HCT116 (cell line): Measurements from ENCODE around the gene KLHDC7B. TPM values are rescaled to one million over a fixed set of nuclear protein-coding genes. Genes with fewer than 3 reads are reported as not detected.

ENCODE experiments used
- ATAC-seq: fragments of 200-7000 bp; cut with Tn5 transposase; 2 replicates; pipeline ENCODE4 v1.9.1; 2020; ENCODE audit warnings: mild to moderate bottlenecking, moderate library complexity
- BruUV-seq: library from RNA; stranded (reverse); fragments of 400-500 nt; replicated peaks from 2 replicates; lab custom pipeline; 2021; lab: Mats Ljungman, UMichigan
- CTCF ChIA-PET: fragments of 300-600 bp; sonication (Branson Sonifier 250); formaldehyde crosslinking; loops from one replicate; lab custom pipeline; 2021; ENCODE audit warnings: antibody characterized with exemption; lab: Charles Lee
- POLR2A ChIA-PET: fragments of 300-600, 350-600 bp; sonication (Branson Sonifier 250); formaldehyde crosslinking; loops from one replicate; lab custom pipeline; 2021; ENCODE audit warnings: antibody characterized with exemption; lab: Charles Lee
- RAD21 ChIA-PET, 2 experiments: fragments of 300-600 bp; sonication (Branson Sonifier 250); formaldehyde crosslinking; loops; one replicate each; lab custom pipeline; 2023; ENCODE audit warnings: low total read pairs in 2 of 2; ENCODE audit not compliant: uncharacterized antibody in 2 of 2, unreplicated experiment in 2 of 2, low non-redundant PET in 1 of 2; lab: Charles Lee
- DNase-seq: peaks from one replicate; pipeline ENCODE4 v3.0.0-alpha.2; 2010; ENCODE audit warnings: low read depth, low spot score
- H2AFZ ChIP-seq: fragments of 200-600 bp; shearing (Covaris generic), sonication (generic); 2 replicates; pipeline ENCODE4 v1.6.1; 2017; ENCODE audit warnings: low read depth, mixed run types, mixed read lengths, antibody characterized with exemption, low read length; ENCODE audit not compliant: poor library complexity, severe bottlenecking
- H3K27ac ChIP-seq: 2 replicates; pipeline ENCODE4 v1.5.1; 2012; ENCODE audit warnings: low read depth, low read length
- H3K27me3 ChIP-seq: fragments of 200-600 bp; sonication (generic); 2 replicates; pipeline ENCODE4 v1.6.1; 2016; ENCODE audit warnings: mixed run types, low read length, mixed read lengths; ENCODE audit not compliant: insufficient read depth
- H3K36me3 ChIP-seq, 2 experiments: fragments of 200-500 bp in 1 of 2; fragments of 200-600 bp in 1 of 2; sonication (Bioruptor generic) in 1 of 2; sonication (generic) in 1 of 2; 2 replicates each; pipeline versions ENCODE4 v1.5.1 to v1.6.1; 2014 to 2016; ENCODE audit warnings: low read length in 2 of 2, inconsistent platforms in 1 of 2, mixed read lengths in 1 of 2, mixed run types in 1 of 2; ENCODE audit not compliant: insufficient read depth in 2 of 2, control insufficient read depth in 1 of 2
- H3K4me1 ChIP-seq, 2 experiments: fragments of 200-600 bp in 1 of 2; sonication (generic) in 1 of 2; 2 replicates each; pipeline versions ENCODE4 v1.5.1 to v1.6.1; 2012 to 2017; ENCODE audit warnings: low read length in 2 of 2, inconsistent platforms in 1 of 2, mild to moderate bottlenecking in 1 of 2, mixed read lengths in 1 of 2, mixed run types in 1 of 2, moderate library complexity in 1 of 2; ENCODE audit not compliant: insufficient read depth in 2 of 2, control insufficient read depth in 1 of 2
- H3K4me2 ChIP-seq: fragments of 200-600 bp; sonication (generic); 2 replicates; pipeline ENCODE4 v1.6.1; 2017; ENCODE audit warnings: mixed run types, low read length, mixed read lengths
- H3K4me3 ChIP-seq, 2 experiments: fragments of 200-600 bp in 1 of 2; sonication (generic) in 1 of 2; replicated peaks in 1 of 2; 2 replicates each; pipeline ENCODE4 v1.5.1; 2011 to 2016; ENCODE audit warnings: low read length in 2 of 2, control low read depth in 1 of 2, low read depth in 1 of 2, mild to moderate bottlenecking in 1 of 2, mixed read lengths in 1 of 2, mixed run types in 1 of 2
- H3K79me2 ChIP-seq: fragments of 200-600 bp; sonication (generic); 2 replicates; pipeline ENCODE4 v1.6.1; 2017; ENCODE audit warnings: mild to moderate bottlenecking, mixed run types, low read length, moderate library complexity, mixed read lengths; ENCODE audit not compliant: insufficient read depth
- H3K9ac ChIP-seq: fragments of 200-600 bp; sonication (generic); 2 replicates; pipeline ENCODE4 v1.6.1; 2016; ENCODE audit warnings: low read length, mixed read lengths
- H3K9me2 ChIP-seq: fragments of 200-600 bp; sonication (generic), shearing (Covaris generic); 2 replicates; pipeline ENCODE4 v1.6.1; 2017; ENCODE audit warnings: mixed run types, mild to moderate bottlenecking, moderate library complexity; ENCODE audit not compliant: insufficient read depth
- H3K9me3 ChIP-seq, 2 experiments: fragments of 200-500 bp in 1 of 2; fragments of 200-600 bp in 1 of 2; sonication (Bioruptor generic) in 1 of 2; sonication (generic) in 1 of 2; 2 replicates each; pipeline ENCODE4 v1.6.1; 2014 to 2017; ENCODE audit warnings: low read length in 2 of 2, mixed read lengths in 2 of 2, inconsistent platforms in 1 of 2, low read depth in 1 of 2, mild to moderate bottlenecking in 1 of 2, mixed run types in 1 of 2, moderate library complexity in 1 of 2; ENCODE audit not compliant: control insufficient read depth in 1 of 2, insufficient read depth in 1 of 2
- H4K20me1 ChIP-seq: fragments of 200-600 bp; sonication (generic), shearing (Covaris generic); 2 replicates; pipeline ENCODE4 v1.6.1; 2017; ENCODE audit warnings: mixed run types, mild to moderate bottlenecking, moderate library complexity; ENCODE audit not compliant: insufficient read depth
- CBX3 ChIP-seq: IDR thresholded peaks from 2 replicates; pipeline ENCODE4 v1.6.1; 2012; ENCODE audit warnings: low read depth
- CEBPB ChIP-seq: IDR thresholded peaks from 2 replicates; pipeline ENCODE4 v1.6.1; 2012; ENCODE audit warnings: low read depth
- EGR1 ChIP-seq: IDR thresholded peaks from 2 replicates; pipeline ENCODE4 v1.6.1; 2012; ENCODE audit warnings: low read depth
- ELF1 ChIP-seq: IDR thresholded peaks from 2 replicates; pipeline ENCODE4 v1.6.1; 2012; ENCODE audit warnings: low read depth, borderline replicate concordance
- EZH2 ChIP-seq: fragments of 200-600 bp; sonication (generic); IDR thresholded peaks from 2 replicates; pipeline ENCODE4 v1.6.1; 2017; ENCODE audit warnings: antibody characterized with exemption, mixed run types
- EZH2phosphoT487 ChIP-seq: fragments of 200-600 bp; IDR thresholded peaks from 2 replicates; pipeline ENCODE4 v1.6.1; 2018; ENCODE audit warnings: antibody characterized with exemption, borderline replicate concordance
- FOSL1 ChIP-seq: IDR thresholded peaks from 2 replicates; pipeline ENCODE4 v1.6.1; 2012; ENCODE audit warnings: low read depth
- JUND ChIP-seq: IDR thresholded peaks from 2 replicates; pipeline ENCODE4 v1.6.1; 2012
- POLR2A ChIP-seq: IDR thresholded peaks from 2 replicates; pipeline ENCODE4 v1.7.0; 2011; ENCODE audit warnings: borderline replicate concordance; ENCODE audit not compliant: insufficient read depth, insufficient read length; ENCODE audit errors: extremely low read depth
- POLR2AphosphoS5 ChIP-seq: IDR thresholded peaks from 2 replicates; pipeline ENCODE4 v1.6.1; 2011; ENCODE audit warnings: mild to moderate bottlenecking, low read depth, low read length, moderate library complexity
- RAD21 ChIP-seq: IDR thresholded peaks from 2 replicates; pipeline ENCODE4 v1.6.1; 2012; ENCODE audit warnings: low read depth, mild to moderate bottlenecking
- SP1 ChIP-seq: IDR thresholded peaks from 2 replicates; pipeline ENCODE4 v1.6.1; 2012; ENCODE audit warnings: low read depth
- SRF ChIP-seq: IDR thresholded peaks from 2 replicates; pipeline ENCODE4 v1.6.1; 2012; ENCODE audit warnings: low read depth
- TCF7L2 ChIP-seq: IDR thresholded peaks from 2 replicates; pipeline ENCODE4 v1.7.0; 2011; ENCODE audit warnings: borderline replicate concordance, inconsistent platforms; ENCODE audit not compliant: insufficient read depth, insufficient read length; ENCODE audit errors: extremely low read depth
- YY1 ChIP-seq: IDR thresholded peaks from 2 replicates; pipeline ENCODE4 v1.6.1; 2011; ENCODE audit warnings: low read length, low read depth, moderate library complexity, mild to moderate bottlenecking; ENCODE audit not compliant: insufficient replicate concordance; ENCODE audit errors: extremely low read depth
- ZFX ChIP-seq: fragments of 450-650 bp; IDR thresholded peaks from 2 replicates; pipeline ENCODE4 v1.6.1; 2017
- intact Hi-C: fragments of 100-400 bp; cut with micrococcal nuclease; formaldehyde crosslinking; loops from 2 replicates; pipeline ENCODE4 v1.10.0; 2022
- total RNA-seq: library from RNA; stranded (reverse); gene quantifications from one replicate; pipeline ENCODE4 v1.2.1, GENCODE V29; 2021; ENCODE audit not compliant: unreplicated experiment
- TF ChIP-seq, protein P1 (sequence below), 3 experiments: fragments of 200-600 bp in 1 of 3; sonication (generic) in 1 of 3; IDR thresholded peaks in 2 of 3; conservative IDR thresholded peaks in 1 of 3; 2 replicates each; pipeline ENCODE4 v1.5.1; 2012 to 2017; ENCODE audit warnings: low read depth in 2 of 3, low read length in 2 of 3, antibody characterized with exemption in 1 of 3, borderline replicate concordance in 1 of 3, control low read depth in 1 of 3, mild to moderate bottlenecking in 1 of 3, mixed read lengths in 1 of 3, mixed run types in 1 of 3, moderate library complexity in 1 of 3; ENCODE audit not compliant: insufficient read depth in 1 of 3
- TF ChIP-seq, protein P2 (sequence below): IDR thresholded peaks from 2 replicates; pipeline ENCODE4 v1.6.1; 2012; ENCODE audit warnings: low read depth
- TF ChIP-seq, protein P3 (sequence below): IDR thresholded peaks from 2 replicates; pipeline ENCODE4 v1.6.1; 2012
- TF ChIP-seq, protein P4 (sequence below): IDR thresholded peaks from 2 replicates; pipeline ENCODE4 v1.6.1; 2011; ENCODE audit warnings: mild to moderate bottlenecking, low read length, moderate library complexity; ENCODE audit not compliant: insufficient replicate concordance; ENCODE audit errors: extremely low read depth

KLHDC7B gene
- total RNA-seq, 1 experiment from 2014 or later = 0.69 TPM

DNA sequence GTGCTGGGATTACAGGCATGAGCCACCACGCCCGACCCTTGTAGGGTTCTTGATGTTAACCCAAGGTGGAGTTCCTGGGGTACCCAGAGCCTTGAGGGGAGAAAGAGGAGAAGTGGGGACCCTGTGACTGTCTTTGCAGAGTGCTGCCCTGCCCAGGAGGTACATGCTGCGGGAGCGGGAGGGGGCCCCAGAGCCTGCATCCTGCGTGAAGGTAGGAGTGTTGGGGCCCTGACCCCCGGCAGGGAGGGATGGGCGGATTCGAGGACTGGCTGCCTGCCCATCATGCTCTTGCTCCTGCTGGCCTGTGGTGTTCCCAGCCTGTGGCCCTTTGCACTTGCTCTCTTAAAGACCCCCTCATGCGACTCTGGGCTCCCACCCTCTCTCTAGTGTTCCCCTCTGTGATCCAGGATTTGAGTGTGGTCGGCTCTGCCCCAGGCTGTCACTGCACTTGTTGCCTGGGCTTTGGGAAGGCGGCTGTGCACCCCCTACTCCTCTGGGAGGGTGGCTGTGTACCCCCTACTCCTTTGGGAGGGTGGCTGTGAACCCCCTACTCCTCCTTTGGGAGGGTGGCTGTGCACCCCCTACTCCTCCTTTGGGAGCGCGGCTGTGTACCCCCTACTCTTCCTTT, 24.8 kb upstream of the KLHDC7B start:
- intact Hi-C loops = no loop called here
- BruUV-seq = no TSS peak
- Histone ChIP-seq H3K9ac (no peak overlapping the region), H3K9me3 (no peaks in the 10 kb centered on the region), H4K20me1 (no peaks in the 10 kb centered on the region), H3K9me2 (no peaks in the 10 kb centered on the region), H3K27ac (no peak overlapping the region), H3K4me2 (no peak overlapping the region), H3K4me3 (no peak overlapping the region), H2AFZ (no peak overlapping the region), H3K79me2 (peaks cover 44% of the 10 kb centered on the region), H3K4me1 (peaks cover 6 to 18% of the 10 kb centered on the region in 2 experiments; a peak in 3 of 4 replicates), H3K36me3 (peaks cover 7 to 36% of the 10 kb centered on the region in 2 experiments; a peak in 3 of 4 replicates)
- CTCF ChIA-PET = no interaction called here
- ATAC-seq = no peak
- TF ChIP-seq EZH2 = no peak
- TF ChIP-seq CBX3 = no peak
- TF ChIP-seq SRF = no peak
- no peak for TF ChIP-seq TCF7L2
- no peak for TF ChIP-seq RAD21
- TF ChIP-seq JUND = no peak
- no peak for TF ChIP-seq EGR1
- TF ChIP-seq, protein P1, sequence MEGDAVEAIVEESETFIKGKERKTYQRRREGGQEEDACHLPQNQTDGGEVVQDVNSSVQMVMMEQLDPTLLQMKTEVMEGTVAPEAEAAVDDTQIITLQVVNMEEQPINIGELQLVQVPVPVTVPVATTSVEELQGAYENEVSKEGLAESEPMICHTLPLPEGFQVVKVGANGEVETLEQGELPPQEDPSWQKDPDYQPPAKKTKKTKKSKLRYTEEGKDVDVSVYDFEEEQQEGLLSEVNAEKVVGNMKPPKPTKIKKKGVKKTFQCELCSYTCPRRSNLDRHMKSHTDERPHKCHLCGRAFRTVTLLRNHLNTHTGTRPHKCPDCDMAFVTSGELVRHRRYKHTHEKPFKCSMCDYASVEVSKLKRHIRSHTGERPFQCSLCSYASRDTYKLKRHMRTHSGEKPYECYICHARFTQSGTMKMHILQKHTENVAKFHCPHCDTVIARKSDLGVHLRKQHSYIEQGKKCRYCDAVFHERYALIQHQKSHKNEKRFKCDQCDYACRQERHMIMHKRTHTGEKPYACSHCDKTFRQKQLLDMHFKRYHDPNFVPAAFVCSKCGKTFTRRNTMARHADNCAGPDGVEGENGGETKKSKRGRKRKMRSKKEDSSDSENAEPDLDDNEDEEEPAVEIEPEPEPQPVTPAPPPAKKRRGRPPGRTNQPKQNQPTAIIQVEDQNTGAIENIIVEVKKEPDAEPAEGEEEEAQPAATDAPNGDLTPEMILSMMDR (IDR thresholded peaks at IDR 0.05 in 2 of 3, conservative IDR thresholded peaks at IDR 0.05 in 1 of 3; ENCODE audit: borderline replicate concordance in 1 of 3, insufficient read depth in 1 of 3, low read depth in 2 of 3, low read length in 2 of 3) = no peak
- no peak for TF ChIP-seq ZFX
- TF ChIP-seq, protein P2, sequence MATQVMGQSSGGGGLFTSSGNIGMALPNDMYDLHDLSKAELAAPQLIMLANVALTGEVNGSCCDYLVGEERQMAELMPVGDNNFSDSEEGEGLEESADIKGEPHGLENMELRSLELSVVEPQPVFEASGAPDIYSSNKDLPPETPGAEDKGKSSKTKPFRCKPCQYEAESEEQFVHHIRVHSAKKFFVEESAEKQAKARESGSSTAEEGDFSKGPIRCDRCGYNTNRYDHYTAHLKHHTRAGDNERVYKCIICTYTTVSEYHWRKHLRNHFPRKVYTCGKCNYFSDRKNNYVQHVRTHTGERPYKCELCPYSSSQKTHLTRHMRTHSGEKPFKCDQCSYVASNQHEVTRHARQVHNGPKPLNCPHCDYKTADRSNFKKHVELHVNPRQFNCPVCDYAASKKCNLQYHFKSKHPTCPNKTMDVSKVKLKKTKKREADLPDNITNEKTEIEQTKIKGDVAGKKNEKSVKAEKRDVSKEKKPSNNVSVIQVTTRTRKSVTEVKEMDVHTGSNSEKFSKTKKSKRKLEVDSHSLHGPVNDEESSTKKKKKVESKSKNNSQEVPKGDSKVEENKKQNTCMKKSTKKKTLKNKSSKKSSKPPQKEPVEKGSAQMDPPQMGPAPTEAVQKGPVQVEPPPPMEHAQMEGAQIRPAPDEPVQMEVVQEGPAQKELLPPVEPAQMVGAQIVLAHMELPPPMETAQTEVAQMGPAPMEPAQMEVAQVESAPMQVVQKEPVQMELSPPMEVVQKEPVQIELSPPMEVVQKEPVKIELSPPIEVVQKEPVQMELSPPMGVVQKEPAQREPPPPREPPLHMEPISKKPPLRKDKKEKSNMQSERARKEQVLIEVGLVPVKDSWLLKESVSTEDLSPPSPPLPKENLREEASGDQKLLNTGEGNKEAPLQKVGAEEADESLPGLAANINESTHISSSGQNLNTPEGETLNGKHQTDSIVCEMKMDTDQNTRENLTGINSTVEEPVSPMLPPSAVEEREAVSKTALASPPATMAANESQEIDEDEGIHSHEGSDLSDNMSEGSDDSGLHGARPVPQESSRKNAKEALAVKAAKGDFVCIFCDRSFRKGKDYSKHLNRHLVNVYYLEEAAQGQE = no peak
- TF ChIP-seq FOSL1 = no peak
- no peak for TF ChIP-seq ELF1
- TF ChIP-seq YY1 = no peak
- no peak for TF ChIP-seq POLR2AphosphoS5
- TF ChIP-seq POLR2A = no peak
- no peak for TF ChIP-seq SP1
- no peak for TF ChIP-seq EZH2phosphoT487
- no peak for TF ChIP-seq CEBPB
- TF ChIP-seq, protein P3, sequence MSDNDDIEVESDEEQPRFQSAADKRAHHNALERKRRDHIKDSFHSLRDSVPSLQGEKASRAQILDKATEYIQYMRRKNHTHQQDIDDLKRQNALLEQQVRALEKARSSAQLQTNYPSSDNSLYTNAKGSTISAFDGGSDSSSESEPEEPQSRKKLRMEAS = no peak
- TF ChIP-seq, protein P4, sequence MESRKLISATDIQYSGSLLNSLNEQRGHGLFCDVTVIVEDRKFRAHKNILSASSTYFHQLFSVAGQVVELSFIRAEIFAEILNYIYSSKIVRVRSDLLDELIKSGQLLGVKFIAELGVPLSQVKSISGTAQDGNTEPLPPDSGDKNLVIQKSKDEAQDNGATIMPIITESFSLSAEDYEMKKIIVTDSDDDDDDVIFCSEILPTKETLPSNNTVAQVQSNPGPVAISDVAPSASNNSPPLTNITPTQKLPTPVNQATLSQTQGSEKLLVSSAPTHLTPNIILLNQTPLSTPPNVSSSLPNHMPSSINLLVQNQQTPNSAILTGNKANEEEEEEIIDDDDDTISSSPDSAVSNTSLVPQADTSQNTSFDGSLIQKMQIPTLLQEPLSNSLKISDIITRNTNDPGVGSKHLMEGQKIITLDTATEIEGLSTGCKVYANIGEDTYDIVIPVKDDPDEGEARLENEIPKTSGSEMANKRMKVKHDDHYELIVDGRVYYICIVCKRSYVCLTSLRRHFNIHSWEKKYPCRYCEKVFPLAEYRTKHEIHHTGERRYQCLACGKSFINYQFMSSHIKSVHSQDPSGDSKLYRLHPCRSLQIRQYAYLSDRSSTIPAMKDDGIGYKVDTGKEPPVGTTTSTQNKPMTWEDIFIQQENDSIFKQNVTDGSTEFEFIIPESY = no peak
- TF ChIP-seq, all 23 proteins: peak for 0
- ChIA-PET RAD21 (no interaction called here), POLR2A (no interaction called here)
- no peak for DNase-seq
- no peaks in the 10 kb centered on the region for H3K27me3 ChIP-seq
